ENCODE data around the gene TYK2. TPM values are rescaled to one million over a fixed set of nuclear protein-coding genes. Genes with fewer than 3 reads are reported as not detected.
A peak's percentile ranks its signal among the peaks of the same experiment; 100 is the strongest.

The TYK2 gene
- total RNA-seq, 1 experiment from 2014 or later: 118 TPM

DNA sequence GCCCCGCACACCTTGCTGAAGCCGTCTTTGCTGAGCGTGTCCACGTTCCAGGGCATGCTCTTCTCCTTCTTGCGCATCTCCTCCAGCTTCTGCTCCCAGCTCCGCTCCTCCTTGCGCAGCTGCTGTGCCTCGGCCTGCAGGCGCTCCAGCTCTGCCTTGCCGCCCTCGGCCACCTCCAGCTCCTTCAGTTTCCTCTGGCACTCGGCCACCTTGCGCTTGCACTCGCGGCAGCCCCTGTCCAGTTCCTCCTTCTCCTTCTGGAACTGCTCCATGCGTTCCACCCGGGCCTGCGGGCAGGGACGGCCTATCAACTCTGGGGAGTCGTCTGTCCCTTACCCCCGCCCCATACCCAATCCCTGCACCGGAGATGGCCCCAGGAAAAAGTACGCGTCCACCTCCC, 15.5 kb upstream of the TYK2 start:
- ChIA-PET CTCF (no interaction called here), POLR2A (ENCODE audit: low non-redundant PET) (no interaction called here)
- BruUV-seq (replicated peaks): no TSS peak
- intact Hi-C loops (cut with micrococcal nuclease; ENCODE audit: unreplicated experiment): no loop called here
- no peak for DNase-seq (ENCODE audit: low spot score)
- Histone ChIP-seq H3K9me3 (ENCODE audit: low read depth, low read length, poor library complexity, severe bottlenecking) (no peaks in the 10 kb centered on the region), H3K4me3 (ENCODE audit: low read depth, low read length, poor library complexity, severe bottlenecking) (no peak overlapping the region), H3K36me3 (ENCODE audit: insufficient read depth, low read length, poor library complexity, severe bottlenecking) (peaks cover 44% of the 10 kb centered on the region), H3K4me1 (ENCODE audit: insufficient read depth, low read length, poor library complexity, severe bottlenecking) (peaks cover 2% of the 10 kb centered on the region), H3K27me3 (replicated peaks; ENCODE audit: insufficient read depth, low read depth, low read length, poor library complexity) (no peaks in the 10 kb centered on the region), H3K27ac (ENCODE audit: low read depth, low read length, poor library complexity, severe bottlenecking) (no peak overlapping the region)
- TF ChIP-seq, protein P1, sequence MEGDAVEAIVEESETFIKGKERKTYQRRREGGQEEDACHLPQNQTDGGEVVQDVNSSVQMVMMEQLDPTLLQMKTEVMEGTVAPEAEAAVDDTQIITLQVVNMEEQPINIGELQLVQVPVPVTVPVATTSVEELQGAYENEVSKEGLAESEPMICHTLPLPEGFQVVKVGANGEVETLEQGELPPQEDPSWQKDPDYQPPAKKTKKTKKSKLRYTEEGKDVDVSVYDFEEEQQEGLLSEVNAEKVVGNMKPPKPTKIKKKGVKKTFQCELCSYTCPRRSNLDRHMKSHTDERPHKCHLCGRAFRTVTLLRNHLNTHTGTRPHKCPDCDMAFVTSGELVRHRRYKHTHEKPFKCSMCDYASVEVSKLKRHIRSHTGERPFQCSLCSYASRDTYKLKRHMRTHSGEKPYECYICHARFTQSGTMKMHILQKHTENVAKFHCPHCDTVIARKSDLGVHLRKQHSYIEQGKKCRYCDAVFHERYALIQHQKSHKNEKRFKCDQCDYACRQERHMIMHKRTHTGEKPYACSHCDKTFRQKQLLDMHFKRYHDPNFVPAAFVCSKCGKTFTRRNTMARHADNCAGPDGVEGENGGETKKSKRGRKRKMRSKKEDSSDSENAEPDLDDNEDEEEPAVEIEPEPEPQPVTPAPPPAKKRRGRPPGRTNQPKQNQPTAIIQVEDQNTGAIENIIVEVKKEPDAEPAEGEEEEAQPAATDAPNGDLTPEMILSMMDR (conservative IDR thresholded peaks at IDR 0.05; ENCODE audit: low read depth, low read length): no peak
- no peak for TF ChIP-seq EZH2 (IDR thresholded peaks at IDR 0.05; ENCODE audit: borderline replicate concordance, low read depth, low read length, poor library complexity, severe bottlenecking)

DNA sequence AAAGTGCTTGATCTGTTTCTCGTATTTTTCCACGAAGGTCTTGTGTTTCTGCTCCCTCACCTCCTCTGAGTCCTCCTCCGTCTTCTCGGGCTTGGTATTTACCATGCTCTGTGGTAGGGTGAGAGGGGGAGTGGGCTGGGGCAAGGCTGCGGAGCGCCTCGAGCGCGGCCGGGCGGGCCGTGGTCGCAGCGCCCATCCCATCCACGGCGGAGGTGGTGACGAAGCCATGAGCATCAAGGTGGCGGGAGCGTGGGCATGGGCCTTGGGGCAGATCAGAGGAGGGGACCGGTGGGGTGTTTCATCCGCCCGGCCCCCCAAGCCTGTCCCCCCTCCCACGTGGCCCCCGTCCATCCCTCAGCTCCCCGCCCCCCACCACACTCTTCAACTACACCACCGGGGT, 15.1 kb upstream of the TYK2 start:
- no peaks in the 10 kb centered on the region for H3K4me1 ChIP-seq (ENCODE audit: insufficient read depth, low read length, poor library complexity, severe bottlenecking)
- no peaks in the 10 kb centered on the region for H3K27me3 ChIP-seq (replicated peaks; ENCODE audit: insufficient read depth, low read depth, low read length, poor library complexity)
- BruUV-seq (replicated peaks): TSS peak; percentile 57
- intact Hi-C loops (cut with micrococcal nuclease; ENCODE audit: unreplicated experiment): no loop called here
- DNase-seq (ENCODE audit: low spot score): no peak
- peaks cover 48% of the 10 kb centered on the region for H3K36me3 ChIP-seq (ENCODE audit: insufficient read depth, low read length, poor library complexity, severe bottlenecking)
- TF ChIP-seq EZH2 (IDR thresholded peaks at IDR 0.05; ENCODE audit: borderline replicate concordance, low read depth, low read length, poor library complexity, severe bottlenecking): no peak
- TF ChIP-seq, protein P1 (conservative IDR thresholded peaks at IDR 0.05; ENCODE audit: low read depth, low read length): no peak
- no peaks in the 10 kb centered on the region for H3K9me3 ChIP-seq (ENCODE audit: low read depth, low read length, poor library complexity, severe bottlenecking)
- H3K27ac ChIP-seq (ENCODE audit: low read depth, low read length, poor library complexity, severe bottlenecking): no peak overlapping the region
- no peak overlapping the region for H3K4me3 ChIP-seq (ENCODE audit: low read depth, low read length, poor library complexity, severe bottlenecking)
- ChIA-PET CTCF (no interaction called here), POLR2A (ENCODE audit: low non-redundant PET) (no interaction called here)

DNA sequence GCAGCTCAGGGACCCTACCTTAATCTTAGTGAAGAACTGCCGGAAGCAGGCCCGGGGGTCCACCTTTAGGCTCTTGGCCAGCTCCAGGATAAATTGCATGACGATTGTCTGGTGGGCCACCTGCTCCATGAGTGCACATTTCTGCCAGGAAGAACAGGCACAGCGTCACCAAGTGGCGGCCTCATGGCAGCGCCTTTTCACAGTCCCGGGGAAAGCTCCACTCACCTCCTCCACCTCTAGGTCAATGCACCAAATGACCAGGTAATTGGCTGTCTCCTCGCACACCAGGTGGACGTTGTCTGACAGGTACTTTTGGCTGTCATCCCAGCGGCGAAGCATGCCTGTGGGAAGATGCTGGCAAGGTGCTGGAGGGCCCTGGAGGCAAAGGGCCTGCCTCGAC, 14.6 kb upstream of the TYK2 start:
- Histone ChIP-seq H3K4me1 (ENCODE audit: insufficient read depth, low read length, poor library complexity, severe bottlenecking) (no peaks in the 10 kb centered on the region), H3K4me3 (ENCODE audit: low read depth, low read length, poor library complexity, severe bottlenecking) (no peak overlapping the region), H3K27me3 (replicated peaks; ENCODE audit: insufficient read depth, low read depth, low read length, poor library complexity) (no peaks in the 10 kb centered on the region), H3K36me3 (ENCODE audit: insufficient read depth, low read length, poor library complexity, severe bottlenecking) (peaks cover 52% of the 10 kb centered on the region), H3K27ac (ENCODE audit: low read depth, low read length, poor library complexity, severe bottlenecking) (no peak overlapping the region), H3K9me3 (ENCODE audit: low read depth, low read length, poor library complexity, severe bottlenecking) (no peaks in the 10 kb centered on the region)
- POLR2A ChIA-PET (ENCODE audit: low non-redundant PET): no interaction called here
- no TSS peak for BruUV-seq (replicated peaks)
- intact Hi-C loops (cut with micrococcal nuclease; ENCODE audit: unreplicated experiment): no loop called here
- CTCF ChIA-PET: no interaction called here
- no peak for TF ChIP-seq EZH2 (IDR thresholded peaks at IDR 0.05; ENCODE audit: borderline replicate concordance, low read depth, low read length, poor library complexity, severe bottlenecking)
- TF ChIP-seq, protein P1 (conservative IDR thresholded peaks at IDR 0.05; ENCODE audit: low read depth, low read length): no peak
- no peak for DNase-seq (ENCODE audit: low spot score)
